Tibial nerve (tissue), 3 donors: Measurements from ENCODE around the gene BORCS6.

Source experiments
- POLR2A ChIP-seq, 2 donors: fragments of 450-650 bp; IDR thresholded peaks; one replicate each; pipeline ENCODE4 v1.6.1; 2017; ENCODE audit warnings: antibody characterized with exemption in 2 of 2, mild to moderate bottlenecking in 2 of 2, moderate library complexity in 2 of 2
- TF ChIP-seq, protein P1 (sequence below), 5 experiments: fragments of 200-600 bp in 3 of 5; fragments of 450-650 bp in 2 of 5; sonication (generic) in 3 of 5; IDR thresholded peaks; one replicate each; pipeline ENCODE4 v1.5.1; 2016 to 2019; ENCODE audit warnings: antibody characterized with exemption in 5 of 5, mild to moderate bottlenecking in 3 of 5, moderate library complexity in 2 of 5

- TF ChIP-seq, protein P1, sequence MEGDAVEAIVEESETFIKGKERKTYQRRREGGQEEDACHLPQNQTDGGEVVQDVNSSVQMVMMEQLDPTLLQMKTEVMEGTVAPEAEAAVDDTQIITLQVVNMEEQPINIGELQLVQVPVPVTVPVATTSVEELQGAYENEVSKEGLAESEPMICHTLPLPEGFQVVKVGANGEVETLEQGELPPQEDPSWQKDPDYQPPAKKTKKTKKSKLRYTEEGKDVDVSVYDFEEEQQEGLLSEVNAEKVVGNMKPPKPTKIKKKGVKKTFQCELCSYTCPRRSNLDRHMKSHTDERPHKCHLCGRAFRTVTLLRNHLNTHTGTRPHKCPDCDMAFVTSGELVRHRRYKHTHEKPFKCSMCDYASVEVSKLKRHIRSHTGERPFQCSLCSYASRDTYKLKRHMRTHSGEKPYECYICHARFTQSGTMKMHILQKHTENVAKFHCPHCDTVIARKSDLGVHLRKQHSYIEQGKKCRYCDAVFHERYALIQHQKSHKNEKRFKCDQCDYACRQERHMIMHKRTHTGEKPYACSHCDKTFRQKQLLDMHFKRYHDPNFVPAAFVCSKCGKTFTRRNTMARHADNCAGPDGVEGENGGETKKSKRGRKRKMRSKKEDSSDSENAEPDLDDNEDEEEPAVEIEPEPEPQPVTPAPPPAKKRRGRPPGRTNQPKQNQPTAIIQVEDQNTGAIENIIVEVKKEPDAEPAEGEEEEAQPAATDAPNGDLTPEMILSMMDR (IDR thresholded peaks at IDR 0.05): no peak
- TF ChIP-seq POLR2A (IDR thresholded peaks at IDR 0.05): peak in 1 of 2 donors; percentile 22
Measured at GRCh38 chr17:8142887-8143580, 46.9 kb downstream of the BORCS6 start.
